ENCODE measurements around the gene GARNL3.

GRCh38 chr9:127219520-127219919 lies 45.1 kb upstream of the GARNL3 start:
- TF ChIP-seq TAF1 (IDR thresholded peaks at IDR 0.05; ENCODE audit: borderline replicate concordance, insufficient read depth, low read length) (no peak), POLR2AphosphoS5 (IDR thresholded peaks at IDR 0.05; ENCODE audit: low read depth, low read length) (no peak), SIN3A (IDR thresholded peaks at IDR 0.05; ENCODE audit: borderline replicate concordance, insufficient read depth, low read length) (no peak)

All from PFSK-1 (cell line).